PFSK-1 (cell line): ENCODE data around the gene ONECUT3.

Experiments used
- FOXP2 ChIP-seq: optimal IDR thresholded peaks from 2 replicates; pipeline ENCODE3; 2011; ENCODE audit warnings: borderline replicate concordance, control low read depth, inconsistent platforms; ENCODE audit not compliant: insufficient read depth; ENCODE audit errors: extremely low read length, extremely low read depth
- POLR2AphosphoS5 ChIP-seq: IDR thresholded peaks from 2 replicates; pipeline ENCODE4 v1.6.1; 2012; ENCODE audit warnings: low read depth, mild to moderate bottlenecking, control low read depth, low read length, moderate library complexity
- REST ChIP-seq, 2 experiments: IDR thresholded peaks; 2 replicates each; pipeline versions ENCODE4 v1.6.1 to v1.8.0; 2011 to 2012; ENCODE audit warnings: low read depth in 2 of 2, low read length in 2 of 2, control low read depth in 1 of 2, inconsistent platforms in 1 of 2, mild to moderate bottlenecking in 1 of 2, moderate library complexity in 1 of 2; ENCODE audit not compliant: insufficient read depth in 1 of 2
- SIN3A ChIP-seq: IDR thresholded peaks from 2 replicates; pipeline ENCODE4 v1.6.1; 2012; ENCODE audit warnings: mild to moderate bottlenecking, low read length, moderate library complexity, borderline replicate concordance; ENCODE audit not compliant: insufficient read depth
- TAF1 ChIP-seq: IDR thresholded peaks from 2 replicates; pipeline ENCODE4 v1.6.1; 2012; ENCODE audit warnings: low read length, control low read depth, borderline replicate concordance; ENCODE audit not compliant: insufficient read depth

Gene ONECUT3

GRCh38 chr19:1730157-1730556, 23.1 kb upstream of the ONECUT3 start:
- no peak for TF ChIP-seq FOXP2
- no peak for TF ChIP-seq TAF1
- no peak for TF ChIP-seq REST (IDR thresholded peaks at IDR 0.05; ENCODE audit: insufficient read depth in 1 of 2, low read depth in 2 of 2, low read length in 2 of 2)
- TF ChIP-seq SIN3A, result no peak
- no peak for TF ChIP-seq POLR2AphosphoS5

- TF ChIP-seq SIN3A (no peak), REST (IDR thresholded peaks at IDR 0.05; ENCODE audit: insufficient read depth in 1 of 2, low read depth in 2 of 2, low read length in 2 of 2) (no peak), FOXP2 (no peak), POLR2AphosphoS5 (no peak), TAF1 (no peak)
Observed at GRCh38 chr19:1734321-1734966, 18.9 kb upstream of the ONECUT3 start.

GRCh38 chr19:1736280-1736679, 17.0 kb upstream of the ONECUT3 start:
- TF ChIP-seq SIN3A (no peak), FOXP2 (no peak), REST (IDR thresholded peaks at IDR 0.05; ENCODE audit: insufficient read depth in 1 of 2, low read depth in 2 of 2, low read length in 2 of 2) (no peak), TAF1 (no peak), POLR2AphosphoS5 (no peak)

- TF ChIP-seq FOXP2, result no peak
- TF ChIP-seq POLR2AphosphoS5, result no peak
- no peak for TF ChIP-seq REST (IDR thresholded peaks at IDR 0.05; ENCODE audit: insufficient read depth in 1 of 2, low read depth in 2 of 2, low read length in 2 of 2)
- no peak for TF ChIP-seq SIN3A
- no peak for TF ChIP-seq TAF1
Observed at GRCh38 chr19:1736927-1737326, 16.4 kb upstream of the ONECUT3 start.

GRCh38 chr19:1739960-1740629, 13.2 kb upstream of the ONECUT3 start:
- TF ChIP-seq SIN3A (no peak), REST (IDR thresholded peaks at IDR 0.05; ENCODE audit: insufficient read depth in 1 of 2, low read depth in 2 of 2, low read length in 2 of 2) (no peak), POLR2AphosphoS5 (no peak), FOXP2 (no peak), TAF1 (no peak)
